ENCODE data around the gene RPL28.

Gene RPL28

GRCh38 chr19:55387736-55388497 is 2.2 kb downstream of the RPL28 start:
- DNase-seq (ENCODE audit: low read depth in 1 of 2, low spot score in 1 of 2): no peak
- no peak overlapping the region for H3K27ac ChIP-seq (replicated peaks)

GRCh38 chr19:55389386-55390317 is 3.9 kb downstream of the RPL28 start:
- H3K4me3 ChIP-seq (replicated peaks; ENCODE audit: insufficient read depth, low read length): no peak overlapping the region
- H3K27ac ChIP-seq (replicated peaks): no peak overlapping the region
- DNase-seq (ENCODE audit: low read depth in 1 of 2, low spot score in 1 of 2): no peak
- no peak for TF ChIP-seq CTCF (IDR thresholded peaks at IDR 0.05; ENCODE audit: insufficient read depth, low read length)
- peak; percentile 42; the same call in 1 of the 2 replicates for TF ChIP-seq POLR2AphosphoS5 (IDR thresholded peaks at IDR 0.05; ENCODE audit: low read depth)
- H3K27me3 ChIP-seq (ENCODE audit: insufficient read depth, poor library complexity, severe bottlenecking): no peaks in the 10 kb centered on the region

More at GRCh38 chr19:55387736-55388497, 2.2 kb downstream of the RPL28 start:
- TF ChIP-seq REST (IDR thresholded peaks at IDR 0.05; ENCODE audit: insufficient replicate concordance, low read depth) (no peak), GABPA (IDR thresholded peaks at IDR 0.05; ENCODE audit: low read depth) (no peak), SPI1 (IDR thresholded peaks at IDR 0.05; ENCODE audit: borderline replicate concordance, low read depth) (no peak), CTCF (IDR thresholded peaks at IDR 0.05; ENCODE audit: insufficient read depth, low read length) (no peak), POLR2AphosphoS5 (IDR thresholded peaks at IDR 0.05; ENCODE audit: low read depth) (no peak)
- Histone ChIP-seq H3K27me3 (ENCODE audit: insufficient read depth, poor library complexity, severe bottlenecking) (no peaks in the 10 kb centered on the region), H3K4me3 (replicated peaks; ENCODE audit: insufficient read depth, low read length) (peak overlapping the region; percentile 90)

- H3K27me3 ChIP-seq (ENCODE audit: insufficient read depth, poor library complexity, severe bottlenecking): no peaks in the 10 kb centered on the region
- DNase-seq (ENCODE audit: low read depth in 1 of 2, low spot score in 1 of 2): no peak
- H3K27ac ChIP-seq (replicated peaks): no peak overlapping the region
- TF ChIP-seq CTCF (IDR thresholded peaks at IDR 0.05; ENCODE audit: insufficient read depth, low read length) (no peak), SPI1 (IDR thresholded peaks at IDR 0.05; ENCODE audit: borderline replicate concordance, low read depth) (no peak), POLR2AphosphoS5 (IDR thresholded peaks at IDR 0.05; ENCODE audit: low read depth) (0 out of 2 replicates have a peak, but pooled peaks have one; percentile 38)
- H3K4me3 ChIP-seq (replicated peaks; ENCODE audit: insufficient read depth, low read length): no peak overlapping the region
These were observed 4.7 kb downstream of the RPL28 start for GRCh38 chr19:55390461-55390880.

- Histone ChIP-seq H3K27me3 (ENCODE audit: insufficient read depth, poor library complexity, severe bottlenecking) (no peaks in the 10 kb centered on the region), H3K4me3 (replicated peaks; ENCODE audit: insufficient read depth, low read length) (no peak overlapping the region), H3K27ac (replicated peaks) (no peak overlapping the region)
- DNase-seq (ENCODE audit: low read depth in 1 of 2, low spot score in 1 of 2): no peak
- TF ChIP-seq SPI1 (IDR thresholded peaks at IDR 0.05; ENCODE audit: borderline replicate concordance, low read depth): no peak
- no peak for TF ChIP-seq GABPA (IDR thresholded peaks at IDR 0.05; ENCODE audit: low read depth)
- TF ChIP-seq REST (IDR thresholded peaks at IDR 0.05; ENCODE audit: insufficient replicate concordance, low read depth): no peak
- no peak for TF ChIP-seq CTCF (IDR thresholded peaks at IDR 0.05; ENCODE audit: insufficient read depth, low read length)
These were observed 5.5 kb downstream of the RPL28 start for GRCh38 chr19:55391191-55391670.
